Suprapubic skin (tissue), 4 donors: ENCODE results near the gene ZGLP1. TPM values are rescaled to one million over a fixed set of nuclear protein-coding genes. Genes with fewer than 3 reads are reported as not detected.
A peak's percentile ranks its signal among the peaks of the same experiment; 100 is the strongest.

Source experiments
- DNase-seq, 2 donors: peaks; one replicate each; pipeline ENCODE4 v3.0.0-alpha.2; 2019; ENCODE audit warnings: low spot score in 2 of 2
- H3K27ac ChIP-seq: fragments of 200-600 bp; sonication (generic); one replicate; pipeline ENCODE4 v1.5.1; 2019
- H3K27me3 ChIP-seq: fragments of 200-600 bp; sonication (generic); one replicate; pipeline ENCODE4 v1.5.1; 2019
- H3K36me3 ChIP-seq: fragments of 200-600 bp; sonication (generic); one replicate; pipeline ENCODE4 v1.5.1; 2019
- H3K4me1 ChIP-seq: fragments of 200-600 bp; sonication (generic); one replicate; pipeline ENCODE4 v1.5.1; 2019
- H3K4me3 ChIP-seq: fragments of 200-600 bp; sonication (generic); one replicate; pipeline ENCODE4 v1.5.1; 2019; ENCODE audit warnings: mild to moderate bottlenecking
- H3K9me3 ChIP-seq: fragments of 200-600 bp; sonication (generic); one replicate; pipeline ENCODE4 v1.5.1; 2019
- EP300 ChIP-seq: sonication (generic); formaldehyde crosslinking; IDR thresholded peaks from one replicate; pipeline ENCODE4 v1.6.1; 2017; ENCODE audit warnings: antibody characterized with exemption
- POLR2A ChIP-seq, 2 donors: fragments of 450-650 bp; IDR thresholded peaks; one replicate each; pipeline ENCODE4 v1.6.1; 2017; ENCODE audit warnings: antibody characterized with exemption in 2 of 2, mild to moderate bottlenecking in 2 of 2, moderate library complexity in 2 of 2
- POLR2AphosphoS5 ChIP-seq, 3 donors: sonication (generic); formaldehyde crosslinking; IDR thresholded peaks; one replicate each; pipeline ENCODE4 v1.6.1; 2017; ENCODE audit warnings: antibody characterized with exemption in 3 of 3
- WGBS: methylation state at CpG from one replicate; pipeline ENCODE4 v1.1.5; 2018; 5-methylcytosine and 5-hydroxymethylcytosine counted together
- total RNA-seq, 4 donors: library from RNA; depleted of rRNA; stranded (reverse); fragments of >200 nt; gene quantifications; one replicate each; pipeline ENCODE4 v1.1.0, GENCODE V29; 2016
- TF ChIP-seq, protein P1 (sequence below), 2 donors: fragments of 200-600 bp in 1 of 2; fragments of 450-650 bp in 1 of 2; sonication (generic) in 1 of 2; IDR thresholded peaks; one replicate each; pipeline ENCODE4 v1.5.1; 2016 to 2019; ENCODE audit warnings: antibody characterized with exemption in 2 of 2, mild to moderate bottlenecking in 1 of 2, moderate library complexity in 1 of 2

Gene ZGLP1
- total RNA-seq, 4 donors from 2014 or later = 1.4 to 7.2 (median 2.9) TPM

GRCh38 chr19:10317857-10318462 is 8.3 kb upstream of the ZGLP1 start:
- Histone ChIP-seq H3K27ac (no peak overlapping the region), H3K36me3 (peaks cover 61% of the 10 kb centered on the region), H3K9me3 (no peaks in the 10 kb centered on the region), H3K4me1 (peaks cover 15% of the 10 kb centered on the region), H3K27me3 (no peaks in the 10 kb centered on the region), H3K4me3 (no peak overlapping the region)
- no peak for TF ChIP-seq POLR2A (IDR thresholded peaks at IDR 0.05)
- TF ChIP-seq, protein P1, sequence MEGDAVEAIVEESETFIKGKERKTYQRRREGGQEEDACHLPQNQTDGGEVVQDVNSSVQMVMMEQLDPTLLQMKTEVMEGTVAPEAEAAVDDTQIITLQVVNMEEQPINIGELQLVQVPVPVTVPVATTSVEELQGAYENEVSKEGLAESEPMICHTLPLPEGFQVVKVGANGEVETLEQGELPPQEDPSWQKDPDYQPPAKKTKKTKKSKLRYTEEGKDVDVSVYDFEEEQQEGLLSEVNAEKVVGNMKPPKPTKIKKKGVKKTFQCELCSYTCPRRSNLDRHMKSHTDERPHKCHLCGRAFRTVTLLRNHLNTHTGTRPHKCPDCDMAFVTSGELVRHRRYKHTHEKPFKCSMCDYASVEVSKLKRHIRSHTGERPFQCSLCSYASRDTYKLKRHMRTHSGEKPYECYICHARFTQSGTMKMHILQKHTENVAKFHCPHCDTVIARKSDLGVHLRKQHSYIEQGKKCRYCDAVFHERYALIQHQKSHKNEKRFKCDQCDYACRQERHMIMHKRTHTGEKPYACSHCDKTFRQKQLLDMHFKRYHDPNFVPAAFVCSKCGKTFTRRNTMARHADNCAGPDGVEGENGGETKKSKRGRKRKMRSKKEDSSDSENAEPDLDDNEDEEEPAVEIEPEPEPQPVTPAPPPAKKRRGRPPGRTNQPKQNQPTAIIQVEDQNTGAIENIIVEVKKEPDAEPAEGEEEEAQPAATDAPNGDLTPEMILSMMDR (IDR thresholded peaks at IDR 0.05) = no peak
- no peak for TF ChIP-seq POLR2AphosphoS5 (IDR thresholded peaks at IDR 0.05)
- TF ChIP-seq EP300 = no peak
- no peak for DNase-seq
- WGBS = 89% methylated on average over 6 of the region's 15 CpGs

- Histone ChIP-seq H3K4me1 (peaks cover 15% of the 10 kb centered on the region), H3K4me3 (no peak overlapping the region), H3K9me3 (no peaks in the 10 kb centered on the region), H3K36me3 (peaks cover 57% of the 10 kb centered on the region), H3K27me3 (no peaks in the 10 kb centered on the region), H3K27ac (no peak overlapping the region)
- TF ChIP-seq POLR2AphosphoS5 (IDR thresholded peaks at IDR 0.05) = no peak
- no peak for TF ChIP-seq POLR2A (IDR thresholded peaks at IDR 0.05)
- TF ChIP-seq EP300 = no peak
- TF ChIP-seq, protein P1 (IDR thresholded peaks at IDR 0.05) = no peak
- DNase-seq = no peak
- WGBS = 81% methylated on average over 20 of the region's 29 CpGs
Measured at GRCh38 chr19:10317045-10317856, 7.6 kb upstream of the ZGLP1 start.

GRCh38 chr19:10316229-10317044 is 6.8 kb upstream of the ZGLP1 start:
- Histone ChIP-seq H3K27me3 (no peaks in the 10 kb centered on the region), H3K9me3 (no peaks in the 10 kb centered on the region), H3K27ac (no peak overlapping the region), H3K36me3 (peaks cover 49% of the 10 kb centered on the region), H3K4me1 (peaks cover 15% of the 10 kb centered on the region), H3K4me3 (peak overlapping the region; percentile 85)
- 66% methylated on average over 10 of the region's 19 CpGs for WGBS
- no peak for DNase-seq
- TF ChIP-seq POLR2A (IDR thresholded peaks at IDR 0.05) = no peak

GRCh38 chr19:10315335-10316214 is 6.0 kb upstream of the ZGLP1 start, which contains the start of gene FDX2:
Gene FDX2 (minus strand): TSS chr19:10316015. CDS start chr19:10315996, 19 bp downstream.
- no peaks in the 10 kb centered on the region for H3K27me3 ChIP-seq
- no peak within 1 kb of the TSS for H3K27ac ChIP-seq
- 1% methylated on average over 24 of the region's 55 CpGs for WGBS
- no peaks in the 10 kb centered on the region for H3K9me3 ChIP-seq
- peaks cover 15% of the 10 kb centered on the region for H3K4me1 ChIP-seq
- no peak for TF ChIP-seq POLR2A (IDR thresholded peaks at IDR 0.05)
- TF ChIP-seq EP300 = no peak
- no peak for TF ChIP-seq POLR2AphosphoS5 (IDR thresholded peaks at IDR 0.05)
- TF ChIP-seq, protein P1 (IDR thresholded peaks at IDR 0.05) = no peak
- peak; percentile 92 to 94 for DNase-seq
- peaks cover 42% of the 10 kb centered on the region for H3K36me3 ChIP-seq
- H3K4me3 ChIP-seq = peak within 1 kb of the TSS; percentile 85

- H3K27me3 ChIP-seq = no peaks in the 10 kb centered on the region
- DNase-seq = no peak
- WGBS = 89% methylated on average over 5 of the region's 5 CpGs
Measured at GRCh38 chr19:10306327-10306726, 3.3 kb downstream of the ZGLP1 start.

More at GRCh38 chr19:10306327-10306726, 3.3 kb downstream of the ZGLP1 start:
- H3K36me3 ChIP-seq = peaks cover 10% of the 10 kb centered on the region
- H3K4me3 ChIP-seq = no peak overlapping the region
- no peak overlapping the region for H3K27ac ChIP-seq
- no peaks in the 10 kb centered on the region for H3K9me3 ChIP-seq
- TF ChIP-seq, protein P1 (IDR thresholded peaks at IDR 0.05) = no peak
- no peak for TF ChIP-seq POLR2AphosphoS5 (IDR thresholded peaks at IDR 0.05)
- no peak for TF ChIP-seq EP300
- no peak for TF ChIP-seq POLR2A (IDR thresholded peaks at IDR 0.05)
- no peaks in the 10 kb centered on the region for H3K4me1 ChIP-seq
